Measurements from ENCODE around the gene NGF.
A peak's percentile ranks its signal among the peaks of the same experiment; 100 is the strongest.
"Not testable (repeated sequence)": the region's sequence is repeated elsewhere in the genome, so short reads cannot be mapped to it uniquely, and the experiment has no call there.

NGF gene

GRCh38 chr1:115337633-115338456 lies at the start of gene NGF:
Gene NGF (minus strand): TSS chr1:115338249. CDS start chr1:115286795, 51,454 bp downstream.
- DNase-seq: peak; percentile 76

GRCh38 chr1:115383455-115383854 lies 45.4 kb upstream of the NGF start:
- not testable (repeated sequence) for DNase-seq

GRCh38 chr1:115379943-115380342 lies 41.9 kb upstream of the NGF start:
- no peak for DNase-seq

GRCh38 chr1:115377411-115377810 lies 39.4 kb upstream of the NGF start:
- DNase-seq: no peak

GRCh38 chr1:115374598-115374997 lies 36.5 kb upstream of the NGF start:
- no peak for DNase-seq

- DNase-seq: no peak
These were observed 35.3 kb upstream of the NGF start for GRCh38 chr1:115373305-115373704.

GRCh38 chr1:115365738-115366137 lies 27.7 kb upstream of the NGF start:
- DNase-seq: no peak

- DNase-seq: no peak
These were observed 26.7 kb upstream of the NGF start for GRCh38 chr1:115364780-115365155.

- DNase-seq: no peak
These were observed 26.2 kb upstream of the NGF start for GRCh38 chr1:115364046-115364779.

GRCh38 chr1:115363171-115363570 lies 25.1 kb upstream of the NGF start:
- DNase-seq: no peak

- not testable (repeated sequence) for DNase-seq
These were observed 22.6 kb upstream of the NGF start for GRCh38 chr1:115360505-115361129.

- DNase-seq: not testable (repeated sequence)
These were observed 21.9 kb upstream of the NGF start for GRCh38 chr1:115359787-115360452.

GRCh38 chr1:115356356-115356755 lies 18.3 kb upstream of the NGF start:
- no peak for DNase-seq

GRCh38 chr1:115355069-115355468 lies 17.0 kb upstream of the NGF start:
- no peak for DNase-seq

GRCh38 chr1:115351143-115351542 lies 13.1 kb upstream of the NGF start:
- no peak for DNase-seq

GRCh38 chr1:115348636-115349035 lies 10.6 kb upstream of the NGF start:
- DNase-seq: no peak

- DNase-seq: no peak
These were observed 9.2 kb upstream of the NGF start for GRCh38 chr1:115347282-115347681.

GRCh38 chr1:115343200-115343737 lies 5.2 kb upstream of the NGF start:
- DNase-seq: no peak

- DNase-seq: no peak
These were observed 3.9 kb upstream of the NGF start for GRCh38 chr1:115341948-115342347.

- no peak for DNase-seq
These were observed 2.8 kb upstream of the NGF start for GRCh38 chr1:115340879-115341278.

GRCh38 chr1:115338457-115338820 lies 390 bp upstream of the NGF start:
- DNase-seq: peak; percentile 58

- no peak for DNase-seq
These were observed 795 bp downstream of the NGF start for GRCh38 chr1:115337276-115337632.

- no peak for DNase-seq
These were observed 1.3 kb downstream of the NGF start for GRCh38 chr1:115336741-115337140.

Data from retina (tissue), 1 donor.